Smooth muscle cell (in vitro differentiated cells): ENCODE data around the gene CNST. TPM values are rescaled to one million over a fixed set of nuclear protein-coding genes. Genes with fewer than 3 reads are reported as not detected.
"Not testable (repeated sequence)": the region's sequence is repeated elsewhere in the genome, so short reads cannot be mapped to it uniquely, and the experiment has no call there.

Experiments used
- DNase-seq: peaks from one replicate; lab custom pipeline; 2025; ENCODE audit not compliant: unreplicated experiment; lab: John Stamatoyannopoulos, UW
- H2AFZ ChIP-seq: fragments of 200-600 bp; sonication (generic); 2 replicates; pipeline ENCODE4 v1.6.0; 2016; ENCODE audit warnings: antibody characterized with exemption, low read depth, mild to moderate bottlenecking
- H3F3A ChIP-seq: fragments of 200-600 bp; sonication (generic); 2 replicates; pipeline ENCODE4 v1.6.0; 2017; ENCODE audit warnings: antibody characterized with exemption, low read depth
- H3K27ac ChIP-seq: fragments of 200-600 bp; sonication (generic); 2 replicates; pipeline ENCODE4 v1.5.1; 2016; ENCODE audit warnings: low read depth, mild to moderate bottlenecking
- H3K27me3 ChIP-seq: fragments of 200-600 bp; sonication (generic); 2 replicates; pipeline ENCODE4 v1.6.1; 2016; ENCODE audit warnings: low read depth, mild to moderate bottlenecking
- H3K36me3 ChIP-seq: fragments of 200-600 bp; sonication (generic); 2 replicates; pipeline ENCODE4 v1.5.1; 2016; ENCODE audit warnings: low read depth
- H3K4me1 ChIP-seq: fragments of 200-600 bp; sonication (generic); 2 replicates; pipeline ENCODE4 v1.5.1; 2016; ENCODE audit warnings: low read depth
- H3K4me2 ChIP-seq: fragments of 200-600 bp; sonication (generic); 2 replicates; pipeline ENCODE4 v1.6.0; 2016; ENCODE audit warnings: mild to moderate bottlenecking
- H3K4me3 ChIP-seq: fragments of 200-600 bp; sonication (generic); 2 replicates; pipeline ENCODE4 v1.5.1; 2016; ENCODE audit warnings: mild to moderate bottlenecking
- H3K79me2 ChIP-seq: fragments of 200-600 bp; sonication (generic); 2 replicates; pipeline ENCODE4 v1.6.0; 2016; ENCODE audit warnings: low read depth, mild to moderate bottlenecking
- H3K9ac ChIP-seq: fragments of 200-600 bp; sonication (generic); 2 replicates; pipeline ENCODE4 v1.6.0; 2016; ENCODE audit warnings: low read depth
- H3K9me3 ChIP-seq: fragments of 200-600 bp; sonication (generic); replicated peaks from 2 replicates; pipeline ENCODE4 v1.5.1; 2016; ENCODE audit warnings: low read depth
- H4K20me1 ChIP-seq: fragments of 200-600 bp; sonication (generic); 2 replicates; pipeline ENCODE4 v1.6.0; 2016; ENCODE audit warnings: low read depth
- CTCF ChIP-seq: fragments of 200-600 bp; sonication (generic); IDR thresholded peaks from 2 replicates; pipeline ENCODE4 v1.5.1; 2017; ENCODE audit warnings: borderline replicate concordance, mild to moderate bottlenecking, antibody characterized with exemption; ENCODE audit not compliant: insufficient read depth, poor library complexity, severe bottlenecking
- WGBS: methylation state at CpG from one replicate; pipeline ENCODE4 v1.1.7; 2016; ENCODE audit warnings: low lambda C conversion rate; 5-methylcytosine and 5-hydroxymethylcytosine counted together
- polyA plus RNA-seq: library from polyadenylated mRNA; unstranded; fragments of >200 nt; fragmentation: Nextera tagmentation; extraction: Ambion mirVana; gene quantifications from 2 replicates; pipeline ENCODE4 v1.2.1, GENCODE V29; 2016
- total RNA-seq: library from RNA; depleted of rRNA; stranded (reverse); fragments of >200 nt; gene quantifications from 2 replicates; pipeline ENCODE4 v1.2.3, GENCODE V29; 2014

The CNST gene
- total and polyA plus RNA-seq, 2 experiments from 2014 or later, result 6.7 to 16.9 TPM

GRCh38 chr1:246689409-246690008 lies 123.3 kb downstream of the CNST start:
- peak overlapping the region; percentile 66 for H2AFZ ChIP-seq
- no peaks in the 10 kb centered on the region for H3K9me3 ChIP-seq
- H3K4me2 ChIP-seq, result peak overlapping the region; percentile 79
- 36% methylated on average over 14 of the region's 16 CpGs for WGBS
- TF ChIP-seq CTCF, result peak; percentile 79
- H3K36me3 ChIP-seq, result no peaks in the 10 kb centered on the region
- H3K27me3 ChIP-seq, result no peaks in the 10 kb centered on the region
- H3K4me1 ChIP-seq, result peaks cover 3% of the 10 kb centered on the region
- no peaks in the 10 kb centered on the region for H3K79me2 ChIP-seq
- H3K4me3 ChIP-seq, result peak overlapping the region; percentile 13
- H3K9ac ChIP-seq, result no peak overlapping the region
- no peaks in the 10 kb centered on the region for H4K20me1 ChIP-seq
- no peak for DNase-seq
- no peaks in the 10 kb centered on the region for H3F3A ChIP-seq
- H3K27ac ChIP-seq, result no peak overlapping the region

GRCh38 chr1:246690100-246690499 lies 123.8 kb downstream of the CNST start:
- Histone ChIP-seq H3K4me1 (peaks cover 3% of the 10 kb centered on the region), H2AFZ (peak overlapping the region; percentile 66), H3K4me2 (no peak overlapping the region), H3K4me3 (no peak overlapping the region), H3K27me3 (no peaks in the 10 kb centered on the region), H3K36me3 (no peaks in the 10 kb centered on the region), H4K20me1 (no peaks in the 10 kb centered on the region), H3K79me2 (no peaks in the 10 kb centered on the region), H3K9me3 (no peaks in the 10 kb centered on the region), H3F3A (no peaks in the 10 kb centered on the region), H3K27ac (no peak overlapping the region), H3K9ac (no peak overlapping the region)
- TF ChIP-seq CTCF, result no peak
- WGBS, result 90% methylated on average over 12 of the region's 12 CpGs
- DNase-seq, result no peak

GRCh38 chr1:246691622-246692495 lies 125.6 kb downstream of the CNST start:
- Histone ChIP-seq H2AFZ (no peak overlapping the region), H3K4me1 (peaks cover 3% of the 10 kb centered on the region), H3K36me3 (no peaks in the 10 kb centered on the region), H3K79me2 (no peaks in the 10 kb centered on the region), H3K27me3 (no peaks in the 10 kb centered on the region), H3F3A (no peaks in the 10 kb centered on the region), H3K9ac (no peak overlapping the region), H3K4me3 (no peak overlapping the region), H3K27ac (no peak overlapping the region), H4K20me1 (no peaks in the 10 kb centered on the region), H3K4me2 (no peak overlapping the region), H3K9me3 (no peaks in the 10 kb centered on the region)
- no peak for TF ChIP-seq CTCF
- DNase-seq, result no peak
- WGBS, result 72% methylated on average over 15 of the region's 15 CpGs

- WGBS, result 95% methylated on average over 10 of the region's 10 CpGs
- H3K4me2 ChIP-seq, H3K4me1 ChIP-seq, DNase-seq, H4K20me1 ChIP-seq, H3K9ac ChIP-seq, H3K9me3 ChIP-seq, H3K79me2 ChIP-seq, H3K27ac ChIP-seq, H2AFZ ChIP-seq, H3K4me3 ChIP-seq, H3K36me3 ChIP-seq, H3F3A ChIP-seq, H3K27me3 ChIP-seq: not testable (repeated sequence)
Measured at GRCh38 chr1:246694213-246694895, 128.1 kb downstream of the CNST start.
